HG02938 (cell line): ENCODE results near the gene SH3BP4.

Experiments used
- ATAC-seq: cut with Tn5 transposase; IDR thresholded peaks from one replicate; pipeline ENCODE4 v1.9.1; 2021; ENCODE audit warnings: mild to moderate bottlenecking, moderate library complexity; ENCODE audit not compliant: unreplicated experiment

Gene SH3BP4

GRCh38 chr2:234996069-234996940, 44.5 kb downstream of the SH3BP4 start:
- no peak for ATAC-seq

GRCh38 chr2:234996941-234997270, 45.1 kb downstream of the SH3BP4 start:
- no peak for ATAC-seq

GRCh38 chr2:234997389-234997788, 45.6 kb downstream of the SH3BP4 start:
- no peak for ATAC-seq

- ATAC-seq: no peak
Observed at GRCh38 chr2:234998404-234999211, 46.8 kb downstream of the SH3BP4 start.

GRCh38 chr2:234999740-235000425, 48.1 kb downstream of the SH3BP4 start:
- ATAC-seq: no peak

GRCh38 chr2:235000426-235001236, 48.8 kb downstream of the SH3BP4 start:
- no peak for ATAC-seq

- no peak for ATAC-seq
Observed at GRCh38 chr2:235001237-235002133, 49.7 kb downstream of the SH3BP4 start.

- ATAC-seq: no peak
Observed at GRCh38 chr2:235002198-235003095, 50.6 kb downstream of the SH3BP4 start.

- no peak for ATAC-seq
Observed at GRCh38 chr2:235003096-235003775, 51.4 kb downstream of the SH3BP4 start.

GRCh38 chr2:235004329-235004903, 52.6 kb downstream of the SH3BP4 start:
- no peak for ATAC-seq

GRCh38 chr2:235005023-235005422, 53.2 kb downstream of the SH3BP4 start:
- ATAC-seq: no peak

- no peak for ATAC-seq
Observed at GRCh38 chr2:235005603-235006259, 53.9 kb downstream of the SH3BP4 start.

GRCh38 chr2:235006461-235006860, 54.6 kb downstream of the SH3BP4 start:
- ATAC-seq: no peak

GRCh38 chr2:235006986-235007385, 55.2 kb downstream of the SH3BP4 start:
- no peak for ATAC-seq

- ATAC-seq: no peak
Observed at GRCh38 chr2:235007664-235008457, 56.0 kb downstream of the SH3BP4 start.

- ATAC-seq: no peak
Observed at GRCh38 chr2:235008584-235009044, 56.8 kb downstream of the SH3BP4 start.
